GM23338 (cell line): Measurements from ENCODE around the gene S100A13. TPM values are rescaled to one million over a fixed set of nuclear protein-coding genes. Genes with fewer than 3 reads are reported as not detected.
"Not testable (repeated sequence)": the region's sequence is repeated elsewhere in the genome, so short reads cannot be mapped to it uniquely, and the experiment has no call there.

Source experiments
- ATAC-seq: fragments of 200-7000 bp; cut with Tn5 transposase; 3 replicates; pipeline ENCODE4 v1.9.1; 2020
- DNase-seq: peaks from one replicate; pipeline ENCODE4 v3.0.0-alpha.2; 2015; ENCODE audit warnings: low spot score
- H2AFZ ChIP-seq: fragments of 200-600 bp; sonication (generic); 2 replicates; pipeline ENCODE4 v1.8.0; 2016; ENCODE audit warnings: antibody characterized with exemption, mild to moderate bottlenecking, moderate library complexity
- H3F3A ChIP-seq: fragments of 200-600 bp; sonication (generic); replicated peaks from 2 replicates; pipeline ENCODE4 v1.8.0; 2017; ENCODE audit warnings: antibody characterized with exemption, mixed run types, low read depth
- H3K27ac ChIP-seq: fragments of 200-600 bp; sonication (generic); 2 replicates; pipeline ENCODE4 v1.6.1; 2016; ENCODE audit warnings: low read depth
- H3K27me3 ChIP-seq: fragments of 200-600 bp; sonication (generic); 2 replicates; pipeline ENCODE4 v1.8.0; 2016; ENCODE audit warnings: mild to moderate bottlenecking, mixed run types, moderate library complexity; ENCODE audit not compliant: insufficient read depth
- H3K36me3 ChIP-seq: fragments of 200-600 bp; sonication (generic); 2 replicates; pipeline ENCODE4 v1.8.0; 2016; ENCODE audit warnings: mild to moderate bottlenecking; ENCODE audit not compliant: insufficient read depth
- H3K4me1 ChIP-seq: fragments of 200-600 bp; sonication (generic); 2 replicates; pipeline ENCODE4 v1.8.0; 2016; ENCODE audit warnings: mild to moderate bottlenecking, moderate library complexity; ENCODE audit not compliant: insufficient read depth
- H3K4me2 ChIP-seq: fragments of 200-600 bp; sonication (generic); 2 replicates; pipeline ENCODE4 v1.7.1; 2017; ENCODE audit warnings: mixed run types
- H3K4me3 ChIP-seq: fragments of 200-600 bp; sonication (generic); 2 replicates; pipeline ENCODE4 v1.6.1; 2016; ENCODE audit warnings: mixed run types
- H3K79me2 ChIP-seq: fragments of 200-600 bp; sonication (generic); replicated peaks from 2 replicates; pipeline ENCODE4 v1.8.0; 2017; ENCODE audit warnings: mild to moderate bottlenecking; ENCODE audit not compliant: insufficient read depth
- H3K9me2 ChIP-seq: fragments of 200-600 bp; sonication (generic); 2 replicates; pipeline ENCODE4 v1.8.0; 2017; ENCODE audit not compliant: insufficient read depth
- H4K20me1 ChIP-seq: fragments of 200-600 bp; sonication (generic); replicated peaks from 2 replicates; pipeline ENCODE4 v1.8.0; 2017; ENCODE audit warnings: mild to moderate bottlenecking; ENCODE audit not compliant: insufficient read depth
- H3K27ac Mint-ChIP-seq: 2 replicates; pipeline ENCODE4 v1.8.0; 2020; ENCODE audit warnings: inconsistent platforms, mild to moderate bottlenecking, moderate library complexity, mixed read lengths
- H3K27me3 Mint-ChIP-seq: 3 replicates; pipeline ENCODE4 v1.8.0; 2022; ENCODE audit warnings: low read depth, mild to moderate bottlenecking, moderate library complexity, mixed read lengths, inconsistent platforms; ENCODE audit not compliant: insufficient read depth, poor library complexity
- H3K36me3 Mint-ChIP-seq: 3 replicates; pipeline ENCODE4 v1.8.0; 2021; ENCODE audit warnings: low read depth, mild to moderate bottlenecking, inconsistent platforms, moderate library complexity, mixed read lengths
- H3K4me1 Mint-ChIP-seq: 3 replicates; pipeline ENCODE4 v1.8.0; 2020; ENCODE audit warnings: mild to moderate bottlenecking, inconsistent platforms, mixed read lengths
- H3K4me3 Mint-ChIP-seq: 3 replicates; pipeline ENCODE4 v1.8.0; 2021; ENCODE audit warnings: moderate library complexity, mild to moderate bottlenecking, inconsistent platforms, mixed read lengths
- H3K9me3 Mint-ChIP-seq: 3 replicates; pipeline ENCODE4 v1.8.0; 2020; ENCODE audit warnings: moderate library complexity, mild to moderate bottlenecking, inconsistent platforms, mixed read lengths
- CTCF ChIP-seq, 2 experiments: fragments of 200-600 bp in 1 of 2; sonication (generic) in 1 of 2; conservative IDR thresholded peaks; 2 replicates each; pipeline versions ENCODE4 v1.5.1 to v1.6.1; 2016 to 2017; ENCODE audit warnings: antibody characterized with exemption in 2 of 2, low read depth in 2 of 2, mild to moderate bottlenecking in 2 of 2, moderate library complexity in 1 of 2
- NANOG ChIP-seq: IDR thresholded peaks from 2 replicates; pipeline ENCODE4 v1.6.1; 2016; ENCODE audit warnings: antibody characterized with exemption, borderline replicate concordance
- REST ChIP-seq: IDR thresholded peaks from one replicate; pipeline ENCODE4 v1.6.1; 2018; ENCODE audit warnings: antibody characterized with exemption; ENCODE audit not compliant: unreplicated experiment
- ZNF114 ChIP-seq: fragments of 250-450 bp; sonication (Bioruptor Pico); IDR thresholded peaks from 2 replicates; pipeline ENCODE4 v1.5.0; 2020; ENCODE audit warnings: mild to moderate bottlenecking, moderate library complexity
- polyA plus RNA-seq: library from polyadenylated mRNA; unstranded; fragments of >200 nt; fragmentation: Nextera tagmentation; extraction: Ambion mirVana; gene quantifications from 2 replicates; pipeline ENCODE4 v1.2.1, GENCODE V29; 2016
- total RNA-seq: library from RNA; depleted of rRNA; stranded (reverse); fragments of >200 nt; shearing (Covaris generic); gene quantifications from 2 replicates; pipeline ENCODE4 v1.2.3, GENCODE V29; 2014
- TF ChIP-seq, protein P1 (sequence below): fragments of 250-450 bp; sonication (Bioruptor Pico); IDR thresholded peaks from 2 replicates; pipeline ENCODE4 v1.5.0; 2020; ENCODE audit warnings: mild to moderate bottlenecking, moderate library complexity

S100A13 gene
- total and polyA plus RNA-seq, 2 experiments from 2014 or later = 32.7 to 165 TPM

- TF ChIP-seq, protein P1, sequence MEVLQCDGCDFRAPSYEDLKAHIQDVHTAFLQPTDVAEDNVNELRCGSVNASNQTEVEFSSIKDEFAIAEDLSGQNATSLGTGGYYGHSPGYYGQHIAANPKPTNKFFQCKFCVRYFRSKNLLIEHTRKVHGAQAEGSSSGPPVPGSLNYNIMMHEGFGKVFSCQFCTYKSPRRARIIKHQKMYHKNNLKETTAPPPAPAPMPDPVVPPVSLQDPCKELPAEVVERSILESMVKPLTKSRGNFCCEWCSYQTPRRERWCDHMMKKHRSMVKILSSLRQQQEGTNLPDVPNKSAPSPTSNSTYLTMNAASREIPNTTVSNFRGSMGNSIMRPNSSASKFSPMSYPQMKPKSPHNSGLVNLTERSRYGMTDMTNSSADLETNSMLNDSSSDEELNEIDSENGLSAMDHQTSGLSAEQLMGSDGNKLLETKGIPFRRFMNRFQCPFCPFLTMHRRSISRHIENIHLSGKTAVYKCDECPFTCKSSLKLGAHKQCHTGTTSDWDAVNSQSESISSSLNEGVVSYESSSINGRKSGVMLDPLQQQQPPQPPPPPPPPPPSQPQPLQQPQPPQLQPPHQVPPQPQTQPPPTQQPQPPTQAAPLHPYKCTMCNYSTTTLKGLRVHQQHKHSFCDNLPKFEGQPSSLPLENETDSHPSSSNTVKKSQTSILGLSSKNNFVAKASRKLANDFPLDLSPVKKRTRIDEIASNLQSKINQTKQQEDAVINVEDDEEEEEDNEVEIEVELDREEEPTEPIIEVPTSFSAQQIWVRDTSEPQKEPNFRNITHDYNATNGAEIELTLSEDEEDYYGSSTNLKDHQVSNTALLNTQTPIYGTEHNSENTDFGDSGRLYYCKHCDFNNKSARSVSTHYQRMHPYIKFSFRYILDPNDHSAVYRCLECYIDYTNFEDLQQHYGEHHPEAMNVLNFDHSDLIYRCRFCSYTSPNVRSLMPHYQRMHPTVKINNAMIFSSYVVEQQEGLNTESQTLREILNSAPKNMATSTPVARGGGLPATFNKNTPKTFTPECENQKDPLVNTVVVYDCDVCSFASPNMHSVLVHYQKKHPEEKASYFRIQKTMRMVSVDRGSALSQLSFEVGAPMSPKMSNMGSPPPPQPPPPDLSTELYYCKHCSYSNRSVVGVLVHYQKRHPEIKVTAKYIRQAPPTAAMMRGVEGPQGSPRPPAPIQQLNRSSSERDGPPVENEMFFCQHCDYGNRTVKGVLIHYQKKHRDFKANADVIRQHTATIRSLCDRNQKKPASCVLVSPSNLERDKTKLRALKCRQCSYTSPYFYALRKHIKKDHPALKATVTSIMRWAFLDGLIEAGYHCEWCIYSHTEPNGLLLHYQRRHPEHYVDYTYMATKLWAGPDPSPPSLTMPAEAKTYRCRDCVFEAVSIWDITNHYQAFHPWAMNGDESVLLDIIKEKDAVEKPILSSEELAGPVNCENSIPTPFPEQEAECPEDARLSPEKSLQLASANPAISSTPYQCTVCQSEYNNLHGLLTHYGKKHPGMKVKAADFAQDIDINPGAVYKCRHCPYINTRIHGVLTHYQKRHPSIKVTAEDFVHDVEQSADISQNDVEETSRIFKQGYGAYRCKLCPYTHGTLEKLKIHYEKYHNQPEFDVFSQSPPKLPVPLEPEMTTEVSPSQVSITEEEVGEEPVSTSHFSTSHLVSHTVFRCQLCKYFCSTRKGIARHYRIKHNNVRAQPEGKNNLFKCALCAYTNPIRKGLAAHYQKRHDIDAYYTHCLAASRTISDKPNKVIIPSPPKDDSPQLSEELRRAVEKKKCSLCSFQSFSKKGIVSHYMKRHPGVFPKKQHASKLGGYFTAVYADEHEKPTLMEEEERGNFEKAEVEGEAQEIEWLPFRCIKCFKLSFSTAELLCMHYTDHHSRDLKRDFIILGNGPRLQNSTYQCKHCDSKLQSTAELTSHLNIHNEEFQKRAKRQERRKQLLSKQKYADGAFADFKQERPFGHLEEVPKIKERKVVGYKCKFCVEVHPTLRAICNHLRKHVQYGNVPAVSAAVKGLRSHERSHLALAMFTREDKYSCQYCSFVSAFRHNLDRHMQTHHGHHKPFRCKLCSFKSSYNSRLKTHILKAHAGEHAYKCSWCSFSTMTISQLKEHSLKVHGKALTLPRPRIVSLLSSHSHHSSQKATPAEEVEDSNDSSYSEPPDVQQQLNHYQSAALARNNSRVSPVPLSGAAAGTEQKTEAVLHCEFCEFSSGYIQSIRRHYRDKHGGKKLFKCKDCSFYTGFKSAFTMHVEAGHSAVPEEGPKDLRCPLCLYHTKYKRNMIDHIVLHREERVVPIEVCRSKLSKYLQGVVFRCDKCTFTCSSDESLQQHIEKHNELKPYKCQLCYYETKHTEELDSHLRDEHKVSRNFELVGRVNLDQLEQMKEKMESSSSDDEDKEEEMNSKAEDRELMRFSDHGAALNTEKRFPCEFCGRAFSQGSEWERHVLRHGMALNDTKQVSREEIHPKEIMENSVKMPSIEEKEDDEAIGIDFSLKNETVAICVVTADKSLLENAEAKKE (CRISPR knock-in tag) = no peak
- TF ChIP-seq REST (no peak), NANOG (no peak), ZNF114 (CRISPR knock-in tag) (no peak), CTCF (conservative IDR thresholded peaks at IDR 0.05; ENCODE audit: low read depth in 2 of 2) (no peak)
Measured at GRCh38 chr1:153669606-153670005, 42.3 kb upstream of the S100A13 start (continued).

DNA sequence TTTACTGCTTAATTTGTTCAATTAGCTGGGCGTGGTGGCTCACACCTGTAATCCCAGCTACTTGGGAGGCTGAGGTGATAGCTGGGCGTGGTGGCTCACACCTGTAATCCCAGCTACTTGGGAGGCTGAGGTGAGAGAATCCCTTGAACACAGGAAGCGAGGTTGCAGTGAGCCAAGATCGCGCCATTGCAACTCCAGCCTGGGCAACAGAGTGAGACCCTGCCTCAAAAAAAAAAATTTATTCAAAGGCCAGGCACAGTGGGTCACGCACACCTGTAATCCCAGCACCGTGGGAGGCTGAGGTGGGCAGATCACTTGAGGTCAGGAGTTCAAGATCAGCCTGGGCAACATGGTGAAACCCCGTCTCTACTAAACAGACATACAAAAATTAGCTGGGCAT lies 41.4 kb upstream of the S100A13 start:
- not testable (repeated sequence) for H3K9me3 Mint-ChIP-seq, H2AFZ ChIP-seq, H3K9me2 ChIP-seq, H3K27ac ChIP-seq, ATAC-seq, H3K27ac Mint-ChIP-seq, H3K4me1 ChIP-seq, H3K4me3 ChIP-seq, H3K27me3 ChIP-seq, H3K4me2 ChIP-seq, H3K27me3 Mint-ChIP-seq, H3K4me3 Mint-ChIP-seq, DNase-seq
- Histone ChIP-seq H4K20me1 (peaks cover 21% of the 10 kb centered on the region), H3K36me3 (peaks cover 60% of the 10 kb centered on the region), H3F3A (peaks cover 58% of the 10 kb centered on the region), H3K79me2 (peaks cover 34% of the 10 kb centered on the region)
- Mint-ChIP-seq H3K36me3 (peaks cover 67% of the 10 kb centered on the region), H3K4me1 (peaks cover 12% of the 10 kb centered on the region; the same call in 2 of the 3 replicates)
